CD8-positive, alpha-beta memory T cell (primary cell): ENCODE measurements around the gene SLC33A1. TPM values are rescaled to one million over a fixed set of nuclear protein-coding genes. Genes with fewer than 3 reads are reported as not detected.
"Not testable (repeated sequence)": the region's sequence is repeated elsewhere in the genome, so short reads cannot be mapped to it uniquely, and the experiment has no call there.

Experiments
- CTCF ChIA-PET: fragments of 350-600 bp; sonication (Branson Sonifier 250); formaldehyde crosslinking; loops from one replicate; lab custom pipeline; 2021; ENCODE audit warnings: antibody characterized with exemption; lab: Charles Lee
- POLR2A ChIA-PET: fragments of 350-600 bp; sonication (Branson Sonifier 250); formaldehyde crosslinking; loops from one replicate; lab custom pipeline; 2021; ENCODE audit warnings: antibody characterized with exemption; lab: Charles Lee
- DNase-seq, 5 donors: peaks; one replicate each; pipeline versions ENCODE4 v3.0.0 to v3.0.0-alpha.2; 2020 to 2022; ENCODE audit warnings: mixed read lengths in 1 of 5
- H3K27ac ChIP-seq: one replicate; pipeline ENCODE4 v1.7.0; 2013; ENCODE audit warnings: low read depth, mild to moderate bottlenecking, low read length, moderate library complexity
- H3K27me3 ChIP-seq: 2 replicates; pipeline ENCODE4 v1.7.0; 2013; ENCODE audit warnings: low read length, mild to moderate bottlenecking; ENCODE audit not compliant: insufficient read depth, poor library complexity, severe bottlenecking
- H3K36me3 ChIP-seq: 2 replicates; pipeline ENCODE4 v1.7.0; 2013; ENCODE audit warnings: mild to moderate bottlenecking, low read length, moderate library complexity; ENCODE audit not compliant: insufficient read depth
- H3K4me1 ChIP-seq: 2 replicates; pipeline ENCODE4 v1.7.0; 2013; ENCODE audit warnings: mild to moderate bottlenecking, low read length, moderate library complexity; ENCODE audit not compliant: insufficient read depth
- H3K4me3 ChIP-seq: 2 replicates; pipeline ENCODE4 v1.7.0; 2013; ENCODE audit warnings: mild to moderate bottlenecking, low read length
- H3K9me3 ChIP-seq: 2 replicates; pipeline ENCODE4 v1.7.0; 2013; ENCODE audit warnings: mild to moderate bottlenecking, low read length
- H3K27ac Mint-ChIP-seq, 8 donors: one replicate each; pipeline ENCODE4 v1.8.0; 2020 to 2021; ENCODE audit warnings: mixed read lengths in 8 of 8, mild to moderate bottlenecking in 6 of 8, inconsistent platforms in 3 of 8, moderate library complexity in 3 of 8
- H3K27me3 Mint-ChIP-seq, 2 donors: one replicate each; pipeline ENCODE4 v1.8.0; 2020 to 2021; ENCODE audit warnings: mixed read lengths in 2 of 2, mild to moderate bottlenecking in 1 of 2, moderate library complexity in 1 of 2
- H3K36me3 Mint-ChIP-seq, 3 donors: one replicate each; pipeline ENCODE4 v1.8.0; 2020 to 2021; ENCODE audit warnings: mixed read lengths in 3 of 3, inconsistent platforms in 1 of 3, mild to moderate bottlenecking in 1 of 3
- H3K4me1 Mint-ChIP-seq, 3 donors: one replicate each; pipeline ENCODE4 v1.8.0; 2020 to 2021; ENCODE audit warnings: mixed read lengths in 3 of 3, inconsistent platforms in 1 of 3, mild to moderate bottlenecking in 1 of 3
- H3K4me3 Mint-ChIP-seq, 7 donors: one replicate each; pipeline ENCODE4 v1.8.0; 2020 to 2021; ENCODE audit warnings: mixed read lengths in 7 of 7, mild to moderate bottlenecking in 6 of 7, moderate library complexity in 4 of 7, inconsistent platforms in 2 of 7
- H3K9me3 Mint-ChIP-seq, 5 donors: one replicate each; pipeline ENCODE4 v1.8.0; 2020 to 2022; ENCODE audit warnings: mixed read lengths in 5 of 5, mild to moderate bottlenecking in 3 of 5, moderate library complexity in 2 of 5, inconsistent platforms in 1 of 5
- polyA plus RNA-seq: library from polyadenylated mRNA; unstranded; fragments of 300-500 nt; fragmentation: Illumina TruSeq; gene quantifications from one replicate; pipeline ENCODE4 v1.2.3, GENCODE V29; 2021
- total RNA-seq, 2 experiments: library from RNA; stranded (reverse); gene quantifications; one replicate each; pipeline ENCODE4 v1.2.3, GENCODE V29; 2021

SLC33A1 gene
- total and polyA plus RNA-seq, 3 experiments from 2014 or later, result 19.5 to 24.8 (median 22.8) TPM

DNA sequence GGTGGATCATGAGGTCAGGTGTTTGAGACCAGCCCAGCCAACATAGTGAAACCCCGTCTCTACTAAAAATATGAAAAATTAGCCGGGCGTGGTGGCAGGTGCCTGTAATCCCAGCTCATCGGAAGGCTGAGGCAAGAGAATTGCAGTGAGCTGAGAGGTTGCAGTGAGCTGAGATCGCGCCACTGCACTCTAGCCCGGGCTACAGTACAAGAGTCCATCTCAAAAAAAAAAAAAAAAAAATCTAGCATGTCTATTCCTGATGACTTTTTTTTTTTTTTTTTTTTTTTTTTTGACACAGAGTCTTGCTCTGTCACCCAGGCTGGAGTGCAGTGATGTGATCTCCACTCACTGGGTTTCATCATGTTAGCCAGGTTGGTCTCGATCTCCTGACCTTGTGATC, 32.1 kb upstream of the SLC33A1 start:
- not testable (repeated sequence) for H3K4me3 ChIP-seq, DNase-seq, H3K27me3 Mint-ChIP-seq, H3K27ac ChIP-seq, H3K4me1 ChIP-seq, H3K36me3 ChIP-seq, H3K36me3 Mint-ChIP-seq, H3K9me3 ChIP-seq, H3K27me3 ChIP-seq, H3K27ac Mint-ChIP-seq, H3K4me3 Mint-ChIP-seq, H3K9me3 Mint-ChIP-seq
- POLR2A ChIA-PET, result interaction anchor here (0.6 kb wide), 1 partner anchor 10 kb away, joined by 4 read pairs; no protein-coding TSS in a partner anchor
- peaks cover 42 to 68% (median 66%) of the 10 kb centered on the region in 3 donors for H3K4me1 Mint-ChIP-seq
- CTCF ChIA-PET, result interaction anchor here (0.9 kb wide), 1 partner anchor 54 kb away, joined by 3 read pairs; no protein-coding TSS in a partner anchor

DNA sequence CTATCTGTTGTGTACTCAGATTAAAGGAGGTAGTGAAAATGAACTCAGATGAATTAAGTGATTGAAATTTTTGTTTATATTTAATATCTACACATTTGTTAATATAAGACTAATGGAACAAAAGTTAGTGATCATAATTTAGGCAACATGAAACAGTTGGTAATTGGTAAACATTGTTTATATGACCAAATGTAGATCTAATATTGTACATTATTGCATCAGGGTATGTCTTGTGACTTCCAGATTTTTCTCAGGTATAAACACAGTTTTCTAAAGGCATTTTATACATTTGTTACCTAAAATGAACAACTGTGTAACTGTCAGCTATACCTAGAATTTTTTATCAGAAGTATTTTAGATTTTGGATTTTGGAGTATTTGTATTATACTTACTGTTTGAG, 31.1 kb upstream of the SLC33A1 start:
- Histone ChIP-seq H3K4me3 (no peak overlapping the region), H3K27me3 (no peaks in the 10 kb centered on the region), H3K27ac (no peak overlapping the region), H3K4me1 (peaks cover 13% of the 10 kb centered on the region), H3K9me3 (no peaks in the 10 kb centered on the region), H3K36me3 (no peaks in the 10 kb centered on the region)
- ChIA-PET CTCF (interaction anchor here (1.1 kb wide), 1 partner anchor 79 kb away, joined by 4 read pairs; the partner anchor contains the start of gene C3orf33), POLR2A (no interaction called here)
- H3K27ac Mint-ChIP-seq, result no peak overlapping the region
- peaks cover 40 to 67% (median 66%) of the 10 kb centered on the region in 3 donors for H3K4me1 Mint-ChIP-seq
- H3K9me3 Mint-ChIP-seq, result no peaks in the 10 kb centered on the region
- no peaks in the 10 kb centered on the region for H3K27me3 Mint-ChIP-seq
- peaks cover 0 to 2% (median 0%) of the 10 kb centered on the region in 3 donors for H3K36me3 Mint-ChIP-seq
- DNase-seq, result no peak
- no peak overlapping the region for H3K4me3 Mint-ChIP-seq

DNA sequence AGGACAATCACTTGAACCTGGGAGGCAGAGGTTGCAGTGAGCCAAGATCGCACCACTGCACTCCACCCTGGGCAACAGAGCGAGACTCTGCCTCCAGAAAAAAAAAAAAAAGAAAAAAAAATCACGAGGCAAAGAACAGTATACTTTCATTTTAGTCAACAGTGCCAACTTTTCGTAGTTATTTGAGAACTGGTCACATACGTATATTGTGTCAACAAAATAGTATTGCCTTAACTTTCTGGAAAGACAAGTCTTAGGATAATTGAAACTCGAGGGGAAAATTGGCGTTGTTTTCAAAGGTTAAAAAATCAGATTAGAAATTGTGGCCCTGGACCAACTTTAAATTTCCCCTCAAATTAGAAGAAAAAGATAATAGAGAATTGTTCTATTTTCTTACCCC, 30.1 kb upstream of the SLC33A1 start:
- no peaks in the 10 kb centered on the region for H3K27me3 ChIP-seq
- Mint-ChIP-seq H3K36me3 (peaks cover 0 to 2% (median 0%) of the 10 kb centered on the region in 3 donors), H3K9me3 (no peaks in the 10 kb centered on the region), H3K4me3 (no peak overlapping the region), H3K27me3 (no peaks in the 10 kb centered on the region), H3K4me1 (peaks cover 38 to 67% (median 63%) of the 10 kb centered on the region in 3 donors), H3K27ac (no peak overlapping the region)
- no peak for DNase-seq
- no peak overlapping the region for H3K4me3 ChIP-seq
- ChIA-PET CTCF (interaction anchor here (1.1 to 1.4 kb wide), 2 partner anchors 22 to 78 kb away, joined by 3 to 4 read pairs; partner anchors contain the start of gene C3orf33), POLR2A (no interaction called here)
- peaks cover 15% of the 10 kb centered on the region for H3K4me1 ChIP-seq
- H3K27ac ChIP-seq, result no peak overlapping the region
- no peaks in the 10 kb centered on the region for H3K9me3 ChIP-seq
- no peaks in the 10 kb centered on the region for H3K36me3 ChIP-seq

- no peaks in the 10 kb centered on the region for H3K27me3 Mint-ChIP-seq
- no peaks in the 10 kb centered on the region for H3K9me3 ChIP-seq
- ChIA-PET CTCF (interaction anchor here (0.7 kb wide), 1 partner anchor 662 kb away, joined by 3 read pairs; no protein-coding TSS in a partner anchor), POLR2A (no interaction called here)
- H3K4me3 Mint-ChIP-seq, result peak overlapping the region in 3 of 7 donors; percentile 5 to 27 (median 6)
- H3K36me3 ChIP-seq, result no peaks in the 10 kb centered on the region
- H3K4me3 ChIP-seq, result no peak overlapping the region
- DNase-seq, result no peak
- no peaks in the 10 kb centered on the region for H3K9me3 Mint-ChIP-seq
- no peaks in the 10 kb centered on the region for H3K27me3 ChIP-seq
- H3K36me3 Mint-ChIP-seq, result no peaks in the 10 kb centered on the region
- peaks cover 18% of the 10 kb centered on the region for H3K4me1 ChIP-seq
- H3K27ac ChIP-seq, result no peak overlapping the region
- H3K27ac Mint-ChIP-seq, result no peak overlapping the region
- H3K4me1 Mint-ChIP-seq, result peaks cover 51 to 81% (median 81%) of the 10 kb centered on the region in 3 donors
Observed at GRCh38 chr3:155880286-155880685, 26.1 kb upstream of the SLC33A1 start.

GRCh38 chr3:155876503-155876902, 22.3 kb upstream of the SLC33A1 start:
- Histone ChIP-seq H3K27me3 (no peaks in the 10 kb centered on the region), H3K36me3 (no peaks in the 10 kb centered on the region), H3K4me1 (peaks cover 33% of the 10 kb centered on the region), H3K27ac (no peak overlapping the region), H3K4me3 (no peak overlapping the region), H3K9me3 (no peaks in the 10 kb centered on the region)
- Mint-ChIP-seq H3K36me3 (peaks cover 0 to 4% (median 0%) of the 10 kb centered on the region in 3 donors), H3K9me3 (no peaks in the 10 kb centered on the region), H3K27ac (no peak overlapping the region), H3K4me3 (no peak overlapping the region), H3K4me1 (peaks cover 60 to 85% (median 76%) of the 10 kb centered on the region in 3 donors), H3K27me3 (no peaks in the 10 kb centered on the region)
- CTCF ChIA-PET, result no interaction called here
- DNase-seq, result no peak
- POLR2A ChIA-PET, result no interaction called here

- H3K9me3 Mint-ChIP-seq, result no peaks in the 10 kb centered on the region
- Histone ChIP-seq H3K27me3 (no peaks in the 10 kb centered on the region), H3K9me3 (no peaks in the 10 kb centered on the region), H3K4me1 (peaks cover 31% of the 10 kb centered on the region), H3K36me3 (no peaks in the 10 kb centered on the region), H3K4me3 (no peak overlapping the region), H3K27ac (no peak overlapping the region)
- H3K27ac Mint-ChIP-seq, result peak overlapping the region in 1 of 8 donors; percentile 17
- DNase-seq, result no peak
- ChIA-PET POLR2A (no interaction called here), CTCF (no interaction called here)
- no peaks in the 10 kb centered on the region for H3K27me3 Mint-ChIP-seq
- peaks cover 60 to 81% (median 71%) of the 10 kb centered on the region in 3 donors for H3K4me1 Mint-ChIP-seq
- peaks cover 0 to 5% (median 0%) of the 10 kb centered on the region in 3 donors for H3K36me3 Mint-ChIP-seq
- no peak overlapping the region for H3K4me3 Mint-ChIP-seq
Observed at GRCh38 chr3:155876037-155876436, 21.8 kb upstream of the SLC33A1 start.

DNA sequence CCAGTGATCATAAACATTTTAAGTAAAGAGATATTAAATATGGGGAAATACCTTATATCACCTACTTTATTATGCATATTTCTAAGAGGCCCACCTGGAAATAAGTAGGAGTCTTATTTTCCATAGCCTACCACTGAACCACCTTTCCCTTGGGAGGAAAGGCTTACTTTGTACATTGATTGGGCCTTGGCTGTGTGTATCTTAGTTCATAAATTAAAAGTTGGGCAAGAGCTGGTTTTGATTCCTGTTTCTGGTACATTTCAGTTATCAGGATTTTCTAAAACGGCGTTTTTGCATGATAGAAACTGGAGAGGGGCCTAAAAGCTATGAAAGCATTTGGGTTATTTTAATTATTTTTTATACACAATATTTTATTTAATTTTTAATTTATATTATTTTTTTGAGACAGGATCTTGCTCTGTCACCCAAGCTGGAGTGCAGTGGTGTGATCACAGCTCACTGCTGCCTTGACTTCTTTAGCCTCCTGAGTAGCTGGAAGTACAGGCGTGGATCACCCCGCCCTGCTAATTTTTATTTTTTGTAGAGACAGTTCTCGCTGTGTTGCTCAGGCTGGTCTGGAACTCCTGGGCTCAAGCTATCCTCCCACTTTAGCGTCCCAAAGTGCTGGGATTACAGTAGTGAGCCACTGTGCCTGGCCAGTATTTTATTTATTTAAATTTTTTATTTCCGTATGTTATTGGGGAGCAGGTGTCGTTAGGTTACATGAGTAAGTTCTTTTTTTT, 18.8 kb upstream of the SLC33A1 start:
- Mint-ChIP-seq H3K4me1 (peaks cover 45 to 60% (median 53%) of the 10 kb centered on the region in 3 donors), H3K9me3 (no peaks in the 10 kb centered on the region), H3K36me3 (peaks cover 0 to 6% (median 0%) of the 10 kb centered on the region in 3 donors), H3K27me3 (no peaks in the 10 kb centered on the region), H3K27ac (no peak overlapping the region), H3K4me3 (peak overlapping the region in 5 of 7 donors; percentile 27 to 96 (median 94))
- POLR2A ChIA-PET, result no interaction called here
- H3K9me3 ChIP-seq, result no peaks in the 10 kb centered on the region
- CTCF ChIA-PET, result interaction anchor here (1.4 to 1.5 kb wide), 2 partner anchors 22 to 67 kb away, joined by 3 to 6 read pairs; partner anchors contain the start of gene C3orf33
- peak overlapping the region; percentile 88 for H3K27ac ChIP-seq
- H3K27me3 ChIP-seq, result no peaks in the 10 kb centered on the region
- H3K4me3 ChIP-seq, result no peak overlapping the region
- H3K4me1 ChIP-seq, result peaks cover 33% of the 10 kb centered on the region
- no peak for DNase-seq
- no peaks in the 10 kb centered on the region for H3K36me3 ChIP-seq

- H3K4me3 ChIP-seq, result peak overlapping the region; percentile 95
- H3K27me3 Mint-ChIP-seq, result no peaks in the 10 kb centered on the region
- ChIA-PET CTCF (interaction anchor here (0.9 to 4.3 kb wide), 4 partner anchors 13 to 66 kb away, joined by 3 to 40 read pairs (median 4); partner anchors contain the start of genes C3orf33 and SLC33A1), POLR2A (interaction anchor here (1.5 to 2.9 kb wide), 3 partner anchors 9 to 66 kb away, joined by 5 to 24 read pairs (median 11); partner anchors contain the start of genes C3orf33 and SLC33A1)
- H3K4me1 ChIP-seq, result peaks cover 33% of the 10 kb centered on the region
- peaks cover 38 to 47% (median 41%) of the 10 kb centered on the region in 3 donors for H3K4me1 Mint-ChIP-seq
- peak overlapping the region; percentile 70 to 94 (median 89) for H3K27ac Mint-ChIP-seq
- H3K27me3 ChIP-seq, result no peaks in the 10 kb centered on the region
- no peaks in the 10 kb centered on the region for H3K36me3 ChIP-seq
- no peaks in the 10 kb centered on the region for H3K9me3 ChIP-seq
- H3K27ac ChIP-seq, result peak overlapping the region; percentile 88
- peaks cover 0 to 6% (median 0%) of the 10 kb centered on the region in 3 donors for H3K36me3 Mint-ChIP-seq
- H3K9me3 Mint-ChIP-seq, result no peaks in the 10 kb centered on the region
- peak in 1 of 5 donors; percentile 29 for DNase-seq
- H3K4me3 Mint-ChIP-seq, result peak overlapping the region; percentile 88 to 96 (median 94)
Observed at GRCh38 chr3:155871746-155872158, 17.5 kb upstream of the SLC33A1 start.
